Brain pericyte (primary cell): ENCODE measurements around the gene GALNT1.

Experiments
- DNase-seq: peaks from one replicate; pipeline ENCODE4 v3.0.0-alpha.2; 2012; ENCODE audit warnings: low read depth, low spot score

Gene GALNT1

DNA sequence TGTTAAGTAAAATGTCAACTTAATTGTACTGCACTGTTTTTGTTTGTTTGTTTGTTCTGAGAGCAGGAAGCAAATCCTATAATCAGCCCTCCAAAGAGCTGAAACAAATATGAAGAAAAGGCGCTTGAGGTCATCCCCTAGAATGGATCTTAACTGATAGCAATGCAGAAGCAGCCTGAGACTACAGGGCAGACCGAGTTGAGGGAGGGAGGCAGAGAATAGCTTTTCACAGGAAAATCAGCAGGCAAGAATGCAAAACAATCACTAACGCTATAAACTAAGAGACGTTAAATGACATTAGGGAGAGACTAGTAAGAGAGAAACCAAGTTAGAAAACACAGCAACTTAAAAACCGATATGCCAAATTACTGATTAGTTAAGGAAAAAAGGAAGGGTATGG is 37.2 kb downstream of the GALNT1 start:
- DNase-seq = no peak

DNA sequence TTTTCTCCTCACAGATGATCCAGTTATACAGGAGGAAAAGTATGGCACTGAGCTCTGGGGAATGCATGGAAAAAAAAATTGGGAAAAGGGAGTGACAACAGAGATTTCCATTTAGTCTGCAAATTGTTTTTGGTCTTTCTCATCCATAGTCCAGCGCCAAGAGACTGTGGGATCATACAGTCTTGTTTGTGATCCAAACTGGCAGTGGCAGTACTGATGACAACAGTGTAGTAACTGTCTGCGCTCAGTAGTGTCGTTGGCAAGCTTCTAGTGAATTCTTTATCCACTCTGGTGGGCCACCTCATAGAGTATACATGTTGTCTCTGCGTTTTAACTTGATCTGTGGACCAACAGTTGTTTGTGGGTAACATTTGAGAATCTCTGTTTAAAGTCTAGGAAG is 37.9 kb downstream of the GALNT1 start:
- no peak for DNase-seq

DNA sequence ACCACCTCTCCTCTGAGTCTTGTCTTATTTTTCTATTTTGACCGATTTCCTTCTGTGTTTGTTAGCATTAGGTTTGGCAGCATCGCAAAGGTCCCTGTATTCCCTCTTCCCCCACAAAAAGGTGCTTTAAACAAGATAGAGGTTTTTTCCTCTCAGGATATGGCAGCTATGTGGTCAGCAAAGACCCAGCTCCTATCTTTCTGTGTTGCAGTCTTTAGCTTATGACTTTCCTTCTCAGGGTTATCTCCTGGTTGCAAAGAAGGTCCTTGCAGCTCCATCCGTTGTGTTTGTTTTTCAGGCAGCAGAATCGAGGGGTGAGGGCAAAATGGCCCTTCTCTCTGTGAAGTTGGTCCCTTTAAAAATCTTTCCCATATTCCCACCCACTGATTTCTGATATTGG is 38.4 kb downstream of the GALNT1 start:
- DNase-seq = no peak

DNA sequence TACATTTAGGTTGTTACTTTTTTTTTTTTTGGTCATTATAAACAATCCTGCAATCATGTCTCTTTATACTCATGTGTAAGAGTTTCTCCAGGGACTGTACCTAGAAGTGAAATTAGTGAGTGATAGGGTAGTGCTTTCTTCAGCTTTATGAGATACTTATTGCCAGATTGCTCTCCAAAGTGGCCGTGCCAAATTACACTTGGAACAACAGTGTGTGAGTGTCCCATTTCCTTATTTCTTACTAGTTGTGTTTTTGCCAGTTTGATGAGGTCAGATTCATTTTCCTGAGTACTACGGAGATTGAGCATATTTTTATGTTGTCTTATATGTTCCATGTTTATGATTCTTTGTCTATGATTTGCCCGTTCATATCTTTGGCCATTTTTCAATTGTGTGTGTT is 39.2 kb downstream of the GALNT1 start:
- DNase-seq = no peak

DNA sequence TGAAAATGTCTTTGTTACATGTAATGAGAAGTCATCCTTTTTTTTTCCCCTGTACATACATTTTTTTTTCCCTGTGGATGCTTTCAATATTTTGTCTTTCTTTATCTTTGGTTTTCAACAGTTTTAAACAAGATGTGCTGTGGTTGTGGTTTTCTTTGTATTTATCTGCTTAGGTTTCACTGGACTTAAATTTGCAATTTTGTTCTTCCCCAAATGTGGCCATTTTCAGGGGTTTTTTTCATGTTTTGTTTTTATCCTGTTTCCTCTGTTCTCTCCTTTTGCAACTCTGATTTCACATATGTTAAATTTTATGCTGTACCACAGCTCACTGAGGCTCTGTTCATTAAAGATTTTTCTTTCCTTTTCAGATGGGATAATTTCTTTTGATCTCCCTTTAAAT is 41.7 kb downstream of the GALNT1 start:
- DNase-seq = no peak

DNA sequence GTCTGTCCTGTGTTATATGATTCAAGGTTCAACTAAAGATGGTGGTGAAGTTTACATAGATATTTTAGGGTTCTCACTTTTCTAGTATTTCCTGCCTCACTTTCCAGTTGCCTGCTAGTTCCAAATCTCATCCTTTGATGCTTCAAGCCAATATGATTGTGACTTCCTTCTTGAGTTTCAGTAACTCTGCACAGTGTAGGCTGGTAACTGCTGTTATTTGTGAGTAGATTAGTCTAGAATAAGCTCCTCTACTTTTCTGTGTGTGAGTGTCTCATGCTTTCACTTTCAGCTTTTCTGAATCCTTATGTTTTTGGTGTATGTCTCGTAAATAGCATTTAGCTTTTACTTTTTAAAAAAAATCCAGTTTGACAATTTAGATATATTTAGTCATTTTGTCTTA is 42.6 kb downstream of the GALNT1 start:
- no peak for DNase-seq

DNA sequence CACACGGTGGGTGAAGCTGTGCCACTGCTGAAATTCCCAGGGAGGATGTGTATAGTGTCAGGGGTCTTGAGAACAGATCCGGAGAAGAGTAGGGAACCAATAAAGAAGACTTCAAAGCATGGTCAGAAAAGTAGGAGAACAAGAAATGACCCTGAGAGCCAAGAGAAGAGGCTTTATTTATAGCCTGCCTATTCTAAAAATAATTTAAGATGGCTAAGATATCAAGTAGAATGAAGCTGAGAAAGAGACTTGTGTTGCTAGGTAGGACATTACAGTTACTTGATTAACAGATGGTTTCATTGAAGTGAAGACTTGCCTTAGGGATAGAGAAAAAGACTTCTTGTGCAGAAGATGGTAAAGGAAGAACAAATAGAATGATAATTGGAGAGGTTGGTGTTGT is 43.7 kb downstream of the GALNT1 start:
- no peak for DNase-seq

DNA sequence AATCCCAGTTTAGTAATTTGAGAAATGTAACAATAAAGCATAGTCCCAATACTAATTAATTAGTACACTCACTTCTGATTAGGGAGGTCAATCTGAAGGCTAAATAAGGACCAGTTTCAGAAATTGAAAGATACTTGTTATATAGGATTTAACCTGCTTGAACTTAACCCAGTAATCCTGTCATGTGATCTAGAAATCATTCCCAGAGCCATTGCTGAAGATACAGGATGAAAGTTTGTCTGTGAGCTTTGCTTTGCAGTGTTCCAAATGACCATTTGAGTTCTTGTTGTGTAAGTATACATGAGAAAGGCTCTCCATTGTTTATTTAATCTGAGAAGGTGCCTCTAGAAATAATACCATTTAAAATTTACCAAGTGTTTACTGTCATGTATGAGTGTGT is 52.2 kb downstream of the GALNT1 start:
- no peak for DNase-seq

DNA sequence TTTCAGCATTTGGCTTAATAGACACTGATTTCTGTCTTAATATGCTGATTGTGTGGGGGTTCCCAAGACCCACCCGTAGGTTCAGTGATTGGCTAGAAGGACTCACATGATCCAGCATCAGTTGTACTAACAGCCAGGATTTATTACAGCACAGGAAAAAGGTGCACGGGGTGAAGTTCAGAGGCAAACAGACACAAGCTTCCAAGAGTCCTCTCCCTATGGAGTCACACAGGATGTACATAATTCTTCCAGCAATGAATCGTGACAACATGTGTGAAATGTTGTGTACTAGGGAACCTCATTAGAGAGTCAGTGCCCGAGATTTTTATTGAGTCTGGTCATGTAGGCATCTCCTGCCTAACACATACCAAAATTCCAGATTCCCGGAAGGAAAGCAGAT is 52.8 kb downstream of the GALNT1 start:
- DNase-seq = no peak

DNA sequence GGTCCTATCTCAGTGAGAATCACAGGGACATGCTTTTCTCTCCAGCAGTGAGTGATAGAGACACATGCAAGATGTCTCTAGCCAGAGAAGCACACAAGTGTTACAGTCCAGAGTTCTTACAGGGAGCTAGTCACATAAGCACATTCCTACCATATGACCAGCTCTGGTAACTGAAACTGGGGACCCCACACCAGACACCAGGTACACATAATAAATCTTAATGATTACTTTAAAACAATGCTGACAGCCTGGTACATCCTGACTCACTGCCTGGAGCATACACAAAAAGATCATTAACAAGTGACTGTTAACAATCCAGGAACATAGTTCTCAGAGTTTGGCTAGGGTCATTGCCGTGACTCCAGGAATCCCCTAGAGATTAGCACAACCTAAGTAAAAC is 53.6 kb downstream of the GALNT1 start:
- no peak for DNase-seq

DNA sequence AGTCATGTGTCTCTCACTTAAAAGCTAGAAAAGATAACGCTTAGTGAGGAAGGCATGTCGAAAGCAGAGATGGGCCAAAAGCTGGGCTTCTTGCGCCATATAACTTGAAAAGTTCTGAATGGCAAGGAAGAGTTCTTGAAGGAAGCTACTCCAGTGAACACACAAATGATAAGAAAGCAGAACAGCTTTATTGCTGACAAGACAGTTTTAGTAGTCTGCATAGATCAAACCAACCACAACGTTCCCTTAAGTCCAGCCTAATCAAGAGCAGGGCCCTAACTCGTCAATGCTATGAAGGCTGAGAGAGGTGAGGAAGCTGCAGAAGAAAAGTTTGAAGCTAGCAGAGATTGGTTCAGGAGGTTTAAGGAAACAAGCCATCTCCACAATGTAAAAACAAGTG is 55.7 kb downstream of the GALNT1 start:
- DNase-seq = no peak

DNA sequence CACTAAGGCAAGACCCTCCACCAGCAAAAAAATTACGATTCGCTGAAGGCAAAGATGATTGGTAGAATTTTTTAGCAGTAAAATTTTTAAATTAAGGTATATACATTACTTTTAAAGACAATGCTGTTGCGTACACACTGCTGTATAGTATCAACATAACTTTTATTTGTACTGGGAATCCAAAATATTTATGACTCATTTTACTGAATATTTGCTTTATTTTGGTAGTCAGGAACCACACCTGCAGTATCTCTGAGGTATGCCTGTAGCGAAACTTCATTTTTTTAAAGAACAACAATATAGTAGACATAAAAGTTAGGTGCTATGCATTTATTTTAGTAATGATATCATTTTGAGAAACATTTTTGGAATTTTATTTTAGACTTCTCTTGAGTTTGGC is 57.8 kb downstream of the GALNT1 start:
- DNase-seq = no peak

DNA sequence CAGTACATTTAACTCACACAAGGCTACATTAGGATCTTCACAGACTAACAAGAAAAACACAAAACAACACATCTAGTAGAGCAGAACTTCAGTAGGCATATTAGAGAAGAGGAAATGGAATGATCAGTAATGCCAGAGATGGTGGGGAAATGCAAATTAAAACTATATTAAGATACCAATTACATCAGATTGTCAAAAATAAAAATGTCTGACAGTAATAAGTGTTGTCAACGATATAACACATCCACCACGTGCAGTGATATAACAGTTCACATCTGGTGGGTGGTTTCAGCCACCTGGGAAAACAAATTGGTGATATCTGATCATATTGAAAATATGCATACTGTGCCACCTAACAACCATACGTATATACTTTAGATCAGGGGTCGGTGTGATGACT is 59.9 kb downstream of the GALNT1 start:
- no peak for DNase-seq

DNA sequence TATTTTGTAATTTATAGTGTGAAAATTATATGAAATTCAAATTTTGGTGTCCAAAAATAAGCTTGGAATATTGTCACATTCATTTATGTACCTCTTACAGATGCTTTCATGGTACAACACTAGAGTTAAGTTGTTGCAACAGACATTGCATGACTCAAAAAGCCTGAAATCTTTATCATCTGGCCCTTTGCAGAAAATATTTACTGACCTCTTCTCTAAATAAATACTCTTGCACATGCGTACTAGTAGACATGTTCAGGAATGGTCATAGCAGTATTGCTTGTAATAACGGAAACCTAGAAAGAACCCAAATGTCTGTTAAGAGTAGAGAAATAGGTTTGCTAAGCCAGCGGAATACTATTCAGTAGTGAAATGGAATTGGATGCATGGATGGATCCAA is 60.4 kb downstream of the GALNT1 start:
- DNase-seq = no peak

DNA sequence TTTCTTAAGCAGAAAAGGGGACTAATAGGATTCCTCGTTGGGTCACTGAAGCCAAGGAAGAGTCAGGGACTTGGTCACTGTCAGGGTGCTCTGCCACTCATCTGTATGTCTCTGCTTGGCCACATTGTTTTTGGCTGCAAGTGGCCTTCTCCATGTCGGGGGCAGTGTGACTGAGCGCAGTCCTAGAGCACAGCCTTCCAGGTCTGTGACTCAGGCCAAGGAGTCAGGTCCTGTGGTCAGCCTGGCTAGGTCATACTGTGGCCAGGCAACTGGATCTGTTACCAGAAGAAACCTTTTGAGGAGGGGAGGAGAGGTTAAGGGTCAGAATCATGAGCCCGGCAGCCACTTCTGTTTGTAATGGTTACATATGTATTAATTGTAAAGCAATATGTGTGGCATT is 61.3 kb downstream of the GALNT1 start:
- DNase-seq = no peak

DNA sequence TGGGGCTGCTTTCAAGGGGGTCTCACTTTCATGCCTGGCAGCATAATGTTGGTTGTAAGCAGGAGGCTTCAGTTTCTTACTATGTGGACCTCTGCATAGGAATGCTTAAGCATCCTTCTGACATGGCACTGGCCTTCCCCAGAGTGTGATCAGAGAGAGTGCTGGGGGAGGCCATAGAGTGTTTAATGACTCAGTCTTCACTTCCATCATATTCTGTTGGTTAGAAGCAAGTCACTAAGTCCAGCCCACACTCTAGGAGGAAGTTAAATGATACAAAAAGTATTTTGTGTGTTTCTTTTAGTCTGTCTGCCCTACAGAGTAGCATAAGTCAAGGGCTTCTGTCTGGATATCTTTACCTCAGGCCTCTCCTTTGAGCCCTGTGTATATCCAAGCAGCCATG is 64.9 kb downstream of the GALNT1 start:
- DNase-seq = no peak

DNA sequence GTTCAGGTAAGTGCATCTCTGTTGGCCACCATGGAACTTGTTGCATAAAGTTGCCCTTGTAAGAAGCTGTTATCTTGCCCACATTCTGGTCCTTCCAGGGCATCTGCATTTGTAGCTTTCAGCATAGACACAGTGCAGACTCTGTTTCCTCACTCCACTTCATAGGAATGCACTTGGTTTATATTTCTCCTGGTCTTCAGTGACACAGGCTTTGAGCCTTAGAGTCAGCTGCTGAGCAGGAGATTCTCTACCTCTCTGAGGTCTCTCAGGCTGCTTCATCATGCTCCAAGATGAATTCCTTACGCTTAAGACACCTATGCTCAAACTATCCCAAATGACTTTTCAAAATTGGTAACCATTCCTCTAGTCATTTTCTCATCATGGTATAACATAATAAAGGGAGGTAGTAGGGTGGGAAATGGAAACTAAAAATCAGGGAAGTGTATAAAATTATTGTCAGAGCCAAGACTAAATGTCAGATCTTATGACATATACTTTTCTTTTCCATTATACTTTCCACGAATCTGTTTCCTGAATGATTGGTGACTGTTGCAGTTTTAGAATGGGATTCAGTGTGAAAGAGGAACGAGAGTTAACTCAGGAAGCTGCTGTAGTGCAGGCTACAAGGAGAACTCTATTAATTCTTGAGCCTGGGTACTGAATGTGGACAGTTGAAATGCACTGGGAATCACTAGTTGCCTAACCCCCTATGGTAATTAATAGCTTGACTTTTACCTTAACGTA is 72.0 kb downstream of the GALNT1 start:
- DNase-seq = no peak

DNA sequence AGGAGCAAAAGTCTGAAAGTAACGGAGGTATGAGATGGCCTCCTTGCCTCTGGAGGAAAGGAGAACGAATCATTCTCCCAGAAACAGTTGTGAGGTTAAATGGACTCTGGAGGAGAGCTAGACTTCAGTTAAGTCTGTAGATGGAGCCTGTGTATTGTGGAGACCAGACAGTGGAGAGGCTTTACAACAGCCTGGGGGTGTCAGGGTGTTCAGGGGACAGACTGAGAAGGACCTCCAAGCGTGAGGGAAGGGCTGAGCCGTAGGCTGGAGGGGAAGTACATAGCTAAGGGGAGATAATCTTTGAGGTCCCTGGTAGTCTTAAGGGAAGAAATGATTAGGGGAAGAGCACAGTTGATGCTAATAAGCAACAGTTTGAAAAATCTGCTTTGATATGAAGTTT is 76.6 kb downstream of the GALNT1 start:
- DNase-seq = no peak

DNA sequence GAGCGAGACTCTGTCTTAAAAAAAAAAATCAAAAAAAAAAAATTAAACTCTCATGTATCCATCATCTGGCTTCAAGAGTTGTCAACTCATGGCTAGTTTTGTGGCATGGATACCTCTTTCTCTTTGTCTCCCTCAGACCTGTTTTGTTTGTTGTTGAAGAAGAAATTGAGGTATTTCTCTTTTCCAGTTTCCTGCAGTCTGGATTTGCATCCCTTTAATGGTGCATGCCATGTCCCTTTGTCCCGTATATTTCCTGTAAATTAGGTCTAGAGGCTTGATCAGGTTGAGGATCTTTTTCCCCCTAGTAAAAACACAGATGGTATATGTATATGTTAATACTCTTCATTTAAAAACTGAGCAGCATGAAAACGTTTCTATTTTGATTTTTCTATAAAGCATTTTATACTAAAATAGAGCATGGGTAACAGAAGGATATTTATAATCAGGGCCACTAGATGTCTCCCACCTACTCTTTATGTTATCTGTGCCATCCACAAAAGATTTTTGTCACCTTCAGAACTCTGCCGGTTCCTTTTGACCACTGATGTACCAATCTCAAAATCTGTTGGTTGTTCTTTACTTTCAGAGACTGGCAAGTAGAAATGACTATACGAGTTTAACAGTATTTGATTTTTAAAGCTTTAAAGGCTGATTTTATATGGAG is 80.1 kb downstream of the GALNT1 start:
- DNase-seq = no peak

DNA sequence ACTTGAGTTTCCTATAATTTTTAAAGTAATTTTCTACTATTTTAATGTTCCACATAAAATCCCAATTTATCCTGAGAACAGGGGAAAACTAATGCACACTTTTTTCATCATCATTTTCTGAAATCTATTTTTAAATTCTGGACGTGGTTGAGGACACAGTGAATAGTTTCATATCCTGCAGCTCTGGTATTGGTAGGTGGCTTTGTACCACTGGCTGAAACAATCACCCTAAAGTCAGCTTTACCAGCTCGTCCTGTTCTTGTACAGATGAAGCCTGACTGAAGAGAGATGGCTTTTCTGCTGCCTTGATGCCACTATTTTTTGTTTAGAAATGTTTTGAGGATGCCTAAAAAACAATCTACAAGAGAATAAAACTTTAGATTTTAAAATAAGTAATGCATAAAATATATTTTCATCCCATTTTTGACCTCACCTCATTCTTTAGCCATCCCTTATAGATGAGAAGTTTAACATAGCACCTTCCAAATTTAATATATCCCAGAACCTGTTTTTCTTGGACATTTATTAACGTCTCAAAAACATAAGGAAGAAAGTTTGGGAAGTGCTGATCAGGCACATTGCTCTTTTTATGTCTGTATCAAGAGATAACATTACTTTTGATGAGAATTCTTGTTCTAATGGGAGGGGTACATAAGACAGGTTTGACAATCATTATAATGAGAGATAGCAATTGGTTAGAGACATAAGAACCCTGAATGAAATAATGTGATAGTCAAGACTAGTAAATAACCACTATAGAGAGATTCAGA is 80.9 kb downstream of the GALNT1 start:
- no peak for DNase-seq

DNA sequence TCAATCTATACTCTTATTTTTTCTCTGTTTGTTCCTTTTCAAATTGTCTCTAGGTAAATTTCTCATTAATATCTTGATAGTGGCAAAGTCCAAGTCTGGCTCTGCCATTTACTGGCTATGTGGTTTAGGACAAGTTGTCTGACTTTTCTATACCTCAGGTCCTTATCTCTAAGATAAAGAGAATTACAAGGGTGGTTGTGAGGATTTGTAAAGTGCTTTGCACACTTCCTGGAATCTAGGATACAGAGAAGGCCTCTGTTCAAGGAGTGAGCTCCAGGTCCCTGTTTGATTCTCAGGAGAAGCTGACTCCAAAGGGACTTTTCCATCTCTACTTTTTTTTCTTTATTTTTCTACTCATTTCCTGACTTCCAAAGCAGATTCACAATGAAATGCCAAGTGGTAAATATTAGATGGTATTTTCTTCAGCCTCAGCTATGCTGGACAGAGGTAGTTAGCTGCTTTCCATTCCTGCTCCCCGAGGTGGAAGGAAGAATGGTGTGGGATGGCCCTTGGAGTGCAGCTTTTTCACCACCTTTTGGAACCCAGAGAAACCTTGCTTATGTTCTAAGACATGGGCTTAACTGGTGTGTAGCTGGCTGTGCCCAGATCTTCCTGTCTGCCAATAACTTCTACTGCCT is 90.5 kb downstream of the GALNT1 start:
- no peak for DNase-seq

DNA sequence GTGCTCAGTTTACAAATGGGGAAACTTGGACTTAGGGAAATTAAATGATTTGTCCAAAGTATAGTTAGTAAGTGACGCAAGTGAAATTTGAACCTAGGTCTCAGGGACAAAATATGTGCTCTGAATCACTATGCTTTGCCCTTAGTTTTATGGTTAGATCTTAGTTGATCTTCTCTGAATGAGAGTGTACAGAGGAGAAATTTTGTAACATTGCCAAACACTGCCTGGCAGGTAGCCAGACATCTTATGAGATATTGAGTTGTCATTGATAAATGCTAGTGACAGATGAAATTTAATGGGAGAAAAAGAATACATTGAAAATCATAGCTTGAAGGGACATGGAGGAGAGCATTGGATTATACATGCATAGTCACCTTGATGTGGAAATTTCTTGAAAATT is 91.4 kb downstream of the GALNT1 start:
- DNase-seq = no peak
